Endometrial microvascular endothelial cells (primary cell): ENCODE results near the gene ALDOB. TPM values are rescaled to one million over a fixed set of nuclear protein-coding genes. Genes with fewer than 3 reads are reported as not detected.

Source experiments
- in situ Hi-C: cut with HindIII; loops from 2 replicates; pipeline ENCODE4 v1.10.0; 2017; ENCODE audit warnings: low sequenced_read_pairs, low pct_unique_long_range_greater_than_20kb; ENCODE audit errors: inconsistent ontology term
- total RNA-seq: library from RNA; depleted of rRNA; stranded (reverse); fragments of >200 nt; gene quantifications from one replicate; pipeline ENCODE4 v1.2.3, GENCODE V29; 2015; ENCODE audit errors: inconsistent ontology term

The ALDOB gene
- total RNA-seq = not detected

GRCh38 chr9:101435601-101436079 is at the start of gene ALDOB:
TSS of gene ALDOB (minus strand) at chr9:101435774. CDS start at chr9:101430887, 4,887 bp downstream.
- in situ Hi-C loops = no loop called here

GRCh38 chr9:101484046-101484445 is 48.5 kb upstream of the ALDOB start:
- in situ Hi-C loops = no loop called here

- in situ Hi-C loops = no loop called here
These were observed 45.7 kb upstream of the ALDOB start for GRCh38 chr9:101481261-101481660.

- in situ Hi-C loops = no loop called here
These were observed 44.8 kb upstream of the ALDOB start for GRCh38 chr9:101480386-101480785.

GRCh38 chr9:101479338-101480030 is 43.9 kb upstream of the ALDOB start:
- in situ Hi-C loops = no loop called here

- in situ Hi-C loops = no loop called here
These were observed 43.3 kb upstream of the ALDOB start for GRCh38 chr9:101478906-101479305.

GRCh38 chr9:101478444-101478843 is 42.9 kb upstream of the ALDOB start:
- in situ Hi-C loops = no loop called here

- in situ Hi-C loops = no loop called here
These were observed 42.2 kb upstream of the ALDOB start for GRCh38 chr9:101477736-101478135.

GRCh38 chr9:101477214-101477613 is 41.6 kb upstream of the ALDOB start:
- in situ Hi-C loops = no loop called here

GRCh38 chr9:101476576-101477208 is 41.1 kb upstream of the ALDOB start:
- in situ Hi-C loops = no loop called here

- in situ Hi-C loops = no loop called here
These were observed 37.3 kb upstream of the ALDOB start for GRCh38 chr9:101472891-101473290.

- in situ Hi-C loops = no loop called here
These were observed 35.4 kb upstream of the ALDOB start for GRCh38 chr9:101470929-101471328.

- in situ Hi-C loops = no loop called here
These were observed 34.4 kb upstream of the ALDOB start for GRCh38 chr9:101470021-101470420.

GRCh38 chr9:101469026-101469425 is 33.5 kb upstream of the ALDOB start:
- in situ Hi-C loops = no loop called here

GRCh38 chr9:101468116-101468515 is 32.5 kb upstream of the ALDOB start:
- in situ Hi-C loops = no loop called here

- in situ Hi-C loops = no loop called here
These were observed 32.1 kb upstream of the ALDOB start for GRCh38 chr9:101467690-101468089.

- in situ Hi-C loops = no loop called here
These were observed 31.3 kb upstream of the ALDOB start for GRCh38 chr9:101466863-101467262.

- in situ Hi-C loops = no loop called here
These were observed 29.8 kb upstream of the ALDOB start for GRCh38 chr9:101465326-101465915.

GRCh38 chr9:101463397-101463796 is 27.8 kb upstream of the ALDOB start:
- in situ Hi-C loops = no loop called here

- in situ Hi-C loops = no loop called here
These were observed 27.0 kb upstream of the ALDOB start for GRCh38 chr9:101462558-101462957.
